WTC11 (cell line): Measurements from ENCODE around the gene NBPF6.
"Not testable (repeated sequence)": the region's sequence is repeated elsewhere in the genome, so short reads cannot be mapped to it uniquely, and the experiment has no call there.

Experiments used
- CREB1 ChIP-seq: sonication (generic); formaldehyde crosslinking; IDR thresholded peaks from 2 replicates; pipeline ENCODE4 v1.8.0; 2023; ENCODE audit warnings: mild to moderate bottlenecking, missing genetic modification reagents
- ELF4 ChIP-seq: sonication (generic); formaldehyde crosslinking; IDR thresholded peaks from 2 replicates; pipeline ENCODE4 v1.8.1; 2022; ENCODE audit warnings: low read depth, mild to moderate bottlenecking, moderate library complexity, missing genetic modification reagents
- FOXP1 ChIP-seq: sonication (generic); formaldehyde crosslinking; IDR thresholded peaks from 2 replicates; pipeline ENCODE4 v1.8.0; 2022; ENCODE audit warnings: missing genetic modification reagents, mild to moderate bottlenecking, moderate library complexity, borderline replicate concordance
- GABPB1 ChIP-seq: sonication (generic); formaldehyde crosslinking; IDR thresholded peaks from 2 replicates; pipeline ENCODE4 v1.8.1; 2023; ENCODE audit warnings: mild to moderate bottlenecking, missing genetic modification reagents
- SP1 ChIP-seq: sonication (generic); formaldehyde crosslinking; conservative IDR thresholded peaks from 2 replicates; pipeline ENCODE4 v1.8.1; 2022; ENCODE audit warnings: missing genetic modification reagents
- TP53 ChIP-seq: sonication (generic); formaldehyde crosslinking; IDR thresholded peaks from 2 replicates; pipeline ENCODE4 v1.8.1; 2023; ENCODE audit warnings: mild to moderate bottlenecking, missing genetic modification reagents
- TF ChIP-seq, protein P1 (sequence below): fragments of 200-600 bp; IDR thresholded peaks from 2 replicates; pipeline ENCODE4 v1.8.0; 2022; ENCODE audit warnings: antibody characterized with exemption
- TF ChIP-seq, protein P2 (sequence below): sonication (generic); formaldehyde crosslinking; IDR thresholded peaks from 2 replicates; pipeline ENCODE4 v1.8.1; 2023; ENCODE audit warnings: mild to moderate bottlenecking, missing genetic modification reagents, moderate library complexity

DNA sequence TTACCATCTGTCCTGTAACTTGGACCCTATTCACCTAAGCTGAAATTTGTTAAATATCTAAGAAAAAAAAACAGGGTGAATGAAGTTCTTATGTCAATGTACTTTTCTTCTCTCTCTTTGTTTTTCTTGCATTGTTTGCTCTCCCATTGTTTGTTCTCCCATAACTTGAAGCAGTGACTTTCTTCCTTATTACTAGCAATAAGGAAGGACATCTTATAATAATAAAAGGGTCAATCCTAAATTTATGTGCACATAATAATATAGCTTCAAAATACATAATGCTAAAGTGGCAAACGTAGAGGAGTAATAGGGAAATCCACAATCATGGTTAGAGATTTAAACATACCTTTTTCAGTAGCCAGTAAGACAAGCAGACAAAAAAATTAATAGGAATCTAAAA lies 23.3 kb upstream of the NBPF6 start:
- not testable (repeated sequence) for TF ChIP-seq CREB1; GABPB1; TP53 (CRISPR knock-in tag); ELF4 (CRISPR knock-in tag); FOXP1; SP1
- TF ChIP-seq, protein P1, sequence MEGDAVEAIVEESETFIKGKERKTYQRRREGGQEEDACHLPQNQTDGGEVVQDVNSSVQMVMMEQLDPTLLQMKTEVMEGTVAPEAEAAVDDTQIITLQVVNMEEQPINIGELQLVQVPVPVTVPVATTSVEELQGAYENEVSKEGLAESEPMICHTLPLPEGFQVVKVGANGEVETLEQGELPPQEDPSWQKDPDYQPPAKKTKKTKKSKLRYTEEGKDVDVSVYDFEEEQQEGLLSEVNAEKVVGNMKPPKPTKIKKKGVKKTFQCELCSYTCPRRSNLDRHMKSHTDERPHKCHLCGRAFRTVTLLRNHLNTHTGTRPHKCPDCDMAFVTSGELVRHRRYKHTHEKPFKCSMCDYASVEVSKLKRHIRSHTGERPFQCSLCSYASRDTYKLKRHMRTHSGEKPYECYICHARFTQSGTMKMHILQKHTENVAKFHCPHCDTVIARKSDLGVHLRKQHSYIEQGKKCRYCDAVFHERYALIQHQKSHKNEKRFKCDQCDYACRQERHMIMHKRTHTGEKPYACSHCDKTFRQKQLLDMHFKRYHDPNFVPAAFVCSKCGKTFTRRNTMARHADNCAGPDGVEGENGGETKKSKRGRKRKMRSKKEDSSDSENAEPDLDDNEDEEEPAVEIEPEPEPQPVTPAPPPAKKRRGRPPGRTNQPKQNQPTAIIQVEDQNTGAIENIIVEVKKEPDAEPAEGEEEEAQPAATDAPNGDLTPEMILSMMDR, result not testable (repeated sequence)
- TF ChIP-seq, protein P2, sequence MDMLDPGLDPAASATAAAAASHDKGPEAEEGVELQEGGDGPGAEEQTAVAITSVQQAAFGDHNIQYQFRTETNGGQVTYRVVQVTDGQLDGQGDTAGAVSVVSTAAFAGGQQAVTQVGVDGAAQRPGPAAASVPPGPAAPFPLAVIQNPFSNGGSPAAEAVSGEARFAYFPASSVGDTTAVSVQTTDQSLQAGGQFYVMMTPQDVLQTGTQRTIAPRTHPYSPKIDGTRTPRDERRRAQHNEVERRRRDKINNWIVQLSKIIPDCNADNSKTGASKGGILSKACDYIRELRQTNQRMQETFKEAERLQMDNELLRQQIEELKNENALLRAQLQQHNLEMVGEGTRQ (CRISPR knock-in tag), result not testable (repeated sequence)
